Measurements from ENCODE around the gene SHC2.
"Not testable (repeated sequence)": the region's sequence is repeated elsewhere in the genome, so short reads cannot be mapped to it uniquely, and the experiment has no call there.

SHC2 gene

GRCh38 chr19:455031-455705 is 5.7 kb downstream of the SHC2 start:
- DNase-seq (ENCODE audit: low spot score): no peak
- Mint-ChIP-seq H3K4me3 (no peak overlapping the region), H3K36me3 (ENCODE audit: low read depth) (no peaks in the 10 kb centered on the region), H3K27me3 (ENCODE audit: low read depth) (peaks cover 7% of the 10 kb centered on the region), H3K27ac (no peak overlapping the region), H3K9me3 (peaks cover 5% of the 10 kb centered on the region), H3K4me1 (ENCODE audit: low read depth) (no peaks in the 10 kb centered on the region)

- H3K36me3 Mint-ChIP-seq (ENCODE audit: low read depth): no peaks in the 10 kb centered on the region
- H3K4me1 Mint-ChIP-seq (ENCODE audit: low read depth): no peaks in the 10 kb centered on the region
Observed at GRCh38 chr19:453606-454005, 7.2 kb downstream of the SHC2 start.

GRCh38 chr19:452829-453228 is 8.0 kb downstream of the SHC2 start:
- Mint-ChIP-seq H3K4me3 (no peak overlapping the region), H3K4me1 (ENCODE audit: low read depth) (no peaks in the 10 kb centered on the region), H3K27me3 (ENCODE audit: low read depth) (no peaks in the 10 kb centered on the region), H3K36me3 (ENCODE audit: low read depth) (no peaks in the 10 kb centered on the region), H3K27ac (no peak overlapping the region), H3K9me3 (peaks cover 5% of the 10 kb centered on the region)
- DNase-seq (ENCODE audit: low spot score): no peak

More at GRCh38 chr19:453606-454005, 7.2 kb downstream of the SHC2 start:
- H3K27me3 Mint-ChIP-seq (ENCODE audit: low read depth): no peaks in the 10 kb centered on the region
- no peak overlapping the region for H3K4me3 Mint-ChIP-seq
- no peak overlapping the region for H3K27ac Mint-ChIP-seq
- H3K9me3 Mint-ChIP-seq: peaks cover 5% of the 10 kb centered on the region
- DNase-seq (ENCODE audit: low spot score): no peak

GRCh38 chr19:450912-451481 is 9.8 kb downstream of the SHC2 start:
- H3K36me3 Mint-ChIP-seq (ENCODE audit: low read depth); H3K27me3 Mint-ChIP-seq (ENCODE audit: low read depth); H3K4me3 Mint-ChIP-seq; DNase-seq (ENCODE audit: low spot score); H3K27ac Mint-ChIP-seq; H3K4me1 Mint-ChIP-seq (ENCODE audit: low read depth); H3K9me3 Mint-ChIP-seq: not testable (repeated sequence)

- no peak for DNase-seq (ENCODE audit: low spot score)
- Mint-ChIP-seq H3K27ac (no peak overlapping the region), H3K27me3 (ENCODE audit: low read depth) (no peaks in the 10 kb centered on the region), H3K4me1 (ENCODE audit: low read depth) (no peaks in the 10 kb centered on the region), H3K36me3 (ENCODE audit: low read depth) (no peaks in the 10 kb centered on the region), H3K4me3 (no peak overlapping the region), H3K9me3 (peaks cover 5% of the 10 kb centered on the region)
Observed at GRCh38 chr19:449916-450315, 10.9 kb downstream of the SHC2 start.

- H3K4me1 Mint-ChIP-seq (ENCODE audit: low read depth): no peaks in the 10 kb centered on the region
- no peak overlapping the region for H3K27ac Mint-ChIP-seq
- H3K27me3 Mint-ChIP-seq (ENCODE audit: low read depth): no peaks in the 10 kb centered on the region
- no peak for DNase-seq (ENCODE audit: low spot score)
- H3K4me3 Mint-ChIP-seq: no peak overlapping the region
- H3K9me3 Mint-ChIP-seq: peaks cover 5% of the 10 kb centered on the region
- no peaks in the 10 kb centered on the region for H3K36me3 Mint-ChIP-seq (ENCODE audit: low read depth)
Observed at GRCh38 chr19:447816-448560, 12.8 kb downstream of the SHC2 start.

- Mint-ChIP-seq H3K36me3 (ENCODE audit: low read depth) (no peaks in the 10 kb centered on the region), H3K27me3 (ENCODE audit: low read depth) (no peaks in the 10 kb centered on the region), H3K4me1 (ENCODE audit: low read depth) (no peaks in the 10 kb centered on the region), H3K4me3 (no peak overlapping the region), H3K9me3 (peaks cover 7% of the 10 kb centered on the region), H3K27ac (no peak overlapping the region)
- no peak for DNase-seq (ENCODE audit: low spot score)
Observed at GRCh38 chr19:447064-447426, 13.8 kb downstream of the SHC2 start.

- Mint-ChIP-seq H3K27ac (no peak overlapping the region), H3K4me3 (no peak overlapping the region)
Observed at GRCh38 chr19:444677-445210, 16.1 kb downstream of the SHC2 start.

GRCh38 chr19:443005-443404 is 17.8 kb downstream of the SHC2 start:
- Mint-ChIP-seq H3K27me3 (ENCODE audit: low read depth) (no peaks in the 10 kb centered on the region), H3K36me3 (ENCODE audit: low read depth) (no peaks in the 10 kb centered on the region), H3K9me3 (peaks cover 5% of the 10 kb centered on the region), H3K27ac (no peak overlapping the region), H3K4me1 (ENCODE audit: low read depth) (no peaks in the 10 kb centered on the region), H3K4me3 (no peak overlapping the region)
- DNase-seq (ENCODE audit: low spot score): no peak

More at GRCh38 chr19:444677-445210, 16.1 kb downstream of the SHC2 start:
- no peaks in the 10 kb centered on the region for H3K36me3 Mint-ChIP-seq (ENCODE audit: low read depth)
- H3K9me3 Mint-ChIP-seq: peaks cover 5% of the 10 kb centered on the region
- no peaks in the 10 kb centered on the region for H3K4me1 Mint-ChIP-seq (ENCODE audit: low read depth)
- no peak for DNase-seq (ENCODE audit: low spot score)
- H3K27me3 Mint-ChIP-seq (ENCODE audit: low read depth): no peaks in the 10 kb centered on the region

GRCh38 chr19:442085-442484 is 18.7 kb downstream of the SHC2 start:
- H3K36me3 Mint-ChIP-seq (ENCODE audit: low read depth): no peaks in the 10 kb centered on the region
- H3K27me3 Mint-ChIP-seq (ENCODE audit: low read depth): no peaks in the 10 kb centered on the region
- no peaks in the 10 kb centered on the region for H3K4me1 Mint-ChIP-seq (ENCODE audit: low read depth)
- H3K4me3 Mint-ChIP-seq: no peak overlapping the region
- no peak overlapping the region for H3K27ac Mint-ChIP-seq
- DNase-seq (ENCODE audit: low spot score): no peak
- H3K9me3 Mint-ChIP-seq: peaks cover 5% of the 10 kb centered on the region

- Mint-ChIP-seq H3K36me3 (ENCODE audit: low read depth) (no peaks in the 10 kb centered on the region), H3K27me3 (ENCODE audit: low read depth) (no peaks in the 10 kb centered on the region), H3K4me3 (no peak overlapping the region), H3K4me1 (ENCODE audit: low read depth) (no peaks in the 10 kb centered on the region), H3K9me3 (peaks cover 5% of the 10 kb centered on the region), H3K27ac (no peak overlapping the region)
- DNase-seq (ENCODE audit: low spot score): no peak
Observed at GRCh38 chr19:441213-441836, 19.5 kb downstream of the SHC2 start.

- no peaks in the 10 kb centered on the region for H3K4me1 Mint-ChIP-seq (ENCODE audit: low read depth)
- H3K4me3 Mint-ChIP-seq: no peak overlapping the region
- no peaks in the 10 kb centered on the region for H3K36me3 Mint-ChIP-seq (ENCODE audit: low read depth)
- DNase-seq (ENCODE audit: low spot score): no peak
- peaks cover 5% of the 10 kb centered on the region for H3K9me3 Mint-ChIP-seq
- no peak overlapping the region for H3K27ac Mint-ChIP-seq
- no peaks in the 10 kb centered on the region for H3K27me3 Mint-ChIP-seq (ENCODE audit: low read depth)
Observed at GRCh38 chr19:440391-441212, 20.2 kb downstream of the SHC2 start.

GRCh38 chr19:439167-439900 is 21.5 kb downstream of the SHC2 start:
- H3K27ac Mint-ChIP-seq: no peak overlapping the region
- H3K27me3 Mint-ChIP-seq (ENCODE audit: low read depth): no peaks in the 10 kb centered on the region
- peaks cover 5% of the 10 kb centered on the region for H3K9me3 Mint-ChIP-seq
- no peak overlapping the region for H3K4me3 Mint-ChIP-seq
- no peak for DNase-seq (ENCODE audit: low spot score)
- H3K36me3 Mint-ChIP-seq (ENCODE audit: low read depth): no peaks in the 10 kb centered on the region
- H3K4me1 Mint-ChIP-seq (ENCODE audit: low read depth): no peaks in the 10 kb centered on the region

Data from T-helper 2 cell treated with Interferon-gamma antibody and Interleukin-4, amounts not matched to agents 5 μg/mL and 100 μg/mL, for 36 hours (primary cell).